H1 (cell line): Measurements from ENCODE around the gene SH2D7. TPM values are rescaled to one million over a fixed set of nuclear protein-coding genes. Genes with fewer than 3 reads are reported as not detected.

Source experiments
- CTCF ChIA-PET: fragments of 300-600 bp; sonication (Branson Sonifier 250); formaldehyde crosslinking; loops from one replicate; lab custom pipeline; 2021; ENCODE audit not compliant: partially characterized antibody; lab: Charles Lee
- POLR2A ChIA-PET: fragments of 300-600 bp; sonication (Branson Sonifier 250); formaldehyde crosslinking; loops from one replicate; lab custom pipeline; 2021; ENCODE audit warnings: inconsistent platforms; ENCODE audit not compliant: partially characterized antibody; lab: Charles Lee
- DNase-seq, 2 experiments: peaks; one replicate each; pipeline versions ENCODE4 v3.0.0 to v3.0.0-alpha.2; 2010 to 2022; ENCODE audit warnings: low spot score in 2 of 2, low read depth in 1 of 2, mixed read lengths in 1 of 2
- FAIRE-seq: peaks from 2 replicates; lab custom pipeline; 2011; peaks lifted over from hg19 to GRCh38; lab: Jason Lieb, UNC
- H2AFZ ChIP-seq: 2 replicates; pipeline ENCODE4 v1.8.1; 2012; ENCODE audit warnings: low read length, inconsistent platforms
- H2AK5ac ChIP-seq: 2 replicates; pipeline ENCODE4 v1.6.1; 2013; ENCODE audit warnings: low read depth, low read length
- H2BK120ac ChIP-seq: replicated peaks from 2 replicates; pipeline ENCODE3; 2013; ENCODE audit warnings: low read depth, low read length, inconsistent platforms
- H2BK12ac ChIP-seq: 2 replicates; pipeline ENCODE4 v1.6.1; 2013; ENCODE audit warnings: low read depth, low read length
- H2BK15ac ChIP-seq: 2 replicates; pipeline ENCODE4 v1.6.1; 2013; ENCODE audit warnings: low read length
- H2BK20ac ChIP-seq: 2 replicates; pipeline ENCODE4 v1.6.1; 2013; ENCODE audit warnings: low read length
- H2BK5ac ChIP-seq: 2 replicates; pipeline ENCODE4 v1.6.1; 2013; ENCODE audit warnings: low read depth, low read length
- H3K14ac ChIP-seq: 2 replicates; pipeline ENCODE4 v1.6.1; 2013; ENCODE audit warnings: inconsistent platforms; ENCODE audit not compliant: insufficient read length
- H3K18ac ChIP-seq: 2 replicates; pipeline ENCODE4 v1.6.1; 2013; ENCODE audit warnings: low read length; ENCODE audit errors: extremely low read depth
- H3K23ac ChIP-seq: 2 replicates; pipeline ENCODE4 v1.6.1; 2013; ENCODE audit warnings: inconsistent platforms; ENCODE audit not compliant: insufficient read length
- H3K23me2 ChIP-seq: 2 replicates; pipeline ENCODE4 v1.6.1; 2013; ENCODE audit warnings: low read depth, low read length
- H3K27ac ChIP-seq: 2 replicates; pipeline ENCODE4 v1.6.1; 2011; ENCODE audit warnings: low read depth, low read length, inconsistent platforms
- H3K27me3 ChIP-seq, 4 experiments: replicated peaks in 1 of 4; 1 replicate in 1 of 4; 2 replicates in 3 of 4; pipeline versions ENCODE4 v1.6.1 to v1.8.1; 2011 to 2013; ENCODE audit warnings: low read length in 3 of 4, mild to moderate bottlenecking in 3 of 4, inconsistent platforms in 2 of 4, mixed read lengths in 2 of 4, moderate library complexity in 1 of 4; ENCODE audit not compliant: control insufficient read depth in 3 of 4, insufficient read depth in 3 of 4; ENCODE audit errors: extremely low read depth in 1 of 4
- H3K36me3 ChIP-seq, 4 experiments: 2 replicates each; pipeline versions ENCODE4 v1.6.1 to v1.8.1; 2011 to 2013; ENCODE audit warnings: mild to moderate bottlenecking in 4 of 4, low read length in 3 of 4, moderate library complexity in 2 of 4, control low read depth in 1 of 4, inconsistent platforms in 1 of 4; ENCODE audit not compliant: insufficient read depth in 4 of 4, control insufficient read depth in 2 of 4
- H3K4ac ChIP-seq: replicated peaks from 2 replicates; pipeline ENCODE3; 2013; ENCODE audit warnings: low read length, low read depth, mixed read lengths, inconsistent platforms; ENCODE audit not compliant: insufficient read length
- H3K4me1 ChIP-seq, 4 experiments: replicated peaks in 1 of 4; 1 replicate in 1 of 4; 2 replicates in 3 of 4; pipeline versions ENCODE4 v1.6.1 to v1.8.1; 2011 to 2013; ENCODE audit warnings: low read length in 3 of 4, inconsistent platforms in 2 of 4, mixed read lengths in 1 of 4; ENCODE audit not compliant: insufficient read depth in 4 of 4, control insufficient read depth in 3 of 4
- H3K4me2 ChIP-seq, 2 experiments: 2 replicates each; pipeline versions ENCODE4 v1.6.1 to v1.8.1; 2011 to 2013; ENCODE audit warnings: low read depth in 2 of 2, low read length in 2 of 2, control low read depth in 1 of 2, inconsistent platforms in 1 of 2, mild to moderate bottlenecking in 1 of 2; ENCODE audit not compliant: insufficient read depth in 1 of 2
- H3K4me3 ChIP-seq, 4 experiments: fragments of 200-600, 300-600 bp in 1 of 4; sonication (generic), shearing (Covaris generic), sonication (Bioruptor Twin) in 1 of 4; 2 replicates each; pipeline versions ENCODE4 v1.5.1 to v1.8.1; 2011 to 2016; ENCODE audit warnings: low read length in 4 of 4, low read depth in 3 of 4, control low read depth in 2 of 4, inconsistent platforms in 2 of 4, mild to moderate bottlenecking in 2 of 4, mixed read lengths in 1 of 4, moderate library complexity in 1 of 4; ENCODE audit not compliant: insufficient read depth in 2 of 4; ENCODE audit errors: extremely low read depth in 1 of 4
- H3K56ac ChIP-seq: replicated peaks from 2 replicates; pipeline ENCODE3; 2013; ENCODE audit warnings: low read depth, mild to moderate bottlenecking, mixed read lengths, low read length, inconsistent platforms; ENCODE audit not compliant: insufficient read length
- H3K79me1 ChIP-seq: 2 replicates; pipeline ENCODE4 v1.6.1; 2013; ENCODE audit warnings: low read depth, low read length, control low read depth
- H3K79me2 ChIP-seq, 2 experiments: 2 replicates each; pipeline versions ENCODE4 v1.6.1 to v1.8.1; 2012 to 2013; ENCODE audit warnings: low read length in 2 of 2, mild to moderate bottlenecking in 2 of 2, inconsistent platforms in 1 of 2; ENCODE audit not compliant: insufficient read depth in 2 of 2, control insufficient read depth in 1 of 2
- H3K9ac ChIP-seq, 4 experiments: replicated peaks in 1 of 4; 1 replicate in 1 of 4; 2 replicates in 3 of 4; pipeline versions ENCODE4 v1.6.1 to v1.8.1; 2011 to 2013; ENCODE audit warnings: low read depth in 3 of 4, low read length in 3 of 4, control low read depth in 2 of 4, mild to moderate bottlenecking in 2 of 4, moderate library complexity in 2 of 4, inconsistent platforms in 1 of 4; ENCODE audit errors: extremely low read depth in 1 of 4
- H3K9me3 ChIP-seq, 2 experiments: 2 replicates each; pipeline versions ENCODE4 v1.6.1 to v1.8.1; 2012 to 2013; ENCODE audit warnings: mild to moderate bottlenecking in 2 of 2, moderate library complexity in 2 of 2, control low read depth in 1 of 2, inconsistent platforms in 1 of 2, low read depth in 1 of 2, low read length in 1 of 2, mixed read lengths in 1 of 2; ENCODE audit not compliant: insufficient read depth in 2 of 2
- H4K20me1 ChIP-seq, 2 experiments: replicated peaks in 1 of 2; 2 replicates each; pipeline versions ENCODE3 to v1.8.1; 2011 to 2013; ENCODE audit warnings: inconsistent platforms in 2 of 2, low read length in 2 of 2, mild to moderate bottlenecking in 1 of 2; ENCODE audit not compliant: insufficient read depth in 2 of 2, control insufficient read depth in 1 of 2
- H4K5ac ChIP-seq: 2 replicates; pipeline ENCODE4 v1.6.1; 2013; ENCODE audit warnings: low read length, low read depth, mixed read lengths, inconsistent platforms; ENCODE audit not compliant: insufficient read length
- H4K8ac ChIP-seq: 2 replicates; pipeline ENCODE4 v1.8.0; 2013; ENCODE audit warnings: mild to moderate bottlenecking, moderate library complexity, low read length, inconsistent platforms; ENCODE audit not compliant: insufficient read depth; ENCODE audit errors: extremely low read depth
- H4K91ac ChIP-seq: replicated peaks from 2 replicates; pipeline ENCODE3; 2013; ENCODE audit warnings: low read length, mixed read lengths, inconsistent platforms; ENCODE audit not compliant: insufficient read length
- CEBPB ChIP-seq: IDR thresholded peaks from 2 replicates; pipeline ENCODE4 v1.6.1; 2012; ENCODE audit warnings: low read depth, low read length
- GABPA ChIP-seq: IDR thresholded peaks from 2 replicates; pipeline ENCODE4 v1.6.1; 2011; ENCODE audit warnings: mild to moderate bottlenecking, low read length, moderate library complexity, borderline replicate concordance; ENCODE audit not compliant: insufficient read depth
- HDAC2 ChIP-seq, 2 experiments: fragments of 300-600 bp in 1 of 2; sonication (generic) in 1 of 2; IDR thresholded peaks; 2 replicates each; pipeline ENCODE4 v1.6.1; 2011 to 2012; ENCODE audit warnings: low read depth in 2 of 2, low read length in 2 of 2, mild to moderate bottlenecking in 2 of 2, moderate library complexity in 2 of 2, borderline replicate concordance in 1 of 2, inconsistent platforms in 1 of 2
- HDAC6 ChIP-seq: IDR thresholded peaks from one replicate; pipeline ENCODE4 v1.7.1; 2012; ENCODE audit warnings: low read depth, mild to moderate bottlenecking, inconsistent platforms, low read length, moderate library complexity
- KDM4A ChIP-seq: IDR thresholded peaks from one replicate; pipeline ENCODE4 v1.7.1; 2012; ENCODE audit warnings: low read depth, mild to moderate bottlenecking, moderate library complexity, low read length, inconsistent platforms; ENCODE audit not compliant: severe bottlenecking
- NANOG ChIP-seq: IDR thresholded peaks from 2 replicates; pipeline ENCODE4 v1.6.1; 2011; ENCODE audit warnings: low read length, low read depth, mild to moderate bottlenecking, inconsistent platforms; ENCODE audit not compliant: insufficient read depth, poor library complexity, severe bottlenecking
- PHF8 ChIP-seq: fragments of 200-600 bp; sonication (generic); conservative IDR thresholded peaks from 2 replicates; pipeline ENCODE4 v1.7.1; 2012; ENCODE audit warnings: low read depth, mild to moderate bottlenecking, inconsistent platforms, low read length, moderate library complexity
- POLR2AphosphoS5 ChIP-seq: IDR thresholded peaks from 2 replicates; pipeline ENCODE4 v1.6.1; 2011; ENCODE audit warnings: low read depth, low read length
- RFX5 ChIP-seq: IDR thresholded peaks from 2 replicates; pipeline ENCODE4 v1.6.1; 2011; ENCODE audit warnings: low read depth, low read length, improper control_type of control experiment, borderline replicate concordance
- TAF1 ChIP-seq: IDR thresholded peaks from 2 replicates; pipeline ENCODE4 v1.6.1; 2011; ENCODE audit warnings: mild to moderate bottlenecking, low read depth, low read length
- TEAD4 ChIP-seq: IDR thresholded peaks from 2 replicates; pipeline ENCODE4 v1.6.1; 2012; ENCODE audit warnings: low read depth, low read length, inconsistent platforms, mixed read lengths
- WGBS, 2 experiments: shearing (Covaris generic) in 1 of 2; methylation state at CpG; one replicate each; pipeline versions ENCODE4 v1.1.6 to v1.1.7; 2013 to 2015; ENCODE audit warnings: low lambda C conversion rate in 2 of 2, mixed read lengths in 2 of 2, inconsistent platforms in 1 of 2, low coverage in 1 of 2, missing lambda C conversion rate in 1 of 2; ENCODE audit not compliant: insufficient replicate concordance in 2 of 2, insufficient coverage in 1 of 2, insufficient read length in 1 of 2; ENCODE audit errors: extremely low coverage in 1 of 2, missing lambda C conversion rate in 1 of 2; 5-methylcytosine and 5-hydroxymethylcytosine counted together
- polyA plus RNA-seq, 7 experiments: library from polyadenylated mRNA; depleted of rRNA in 3 of 7; stranded (reverse) in 5 of 7; unstranded in 2 of 7; fragments of >200 nt in 5 of 7; fragments of 200-250 nt in 2 of 7; gene quantifications; 1 replicate in 5 of 7; 2 replicates in 1 of 7; 4 replicates in 1 of 7; pipeline versions ENCODE4 v1.2.1 to v1.2.3, GENCODE V29; 2011 to 2013; ENCODE audit warnings: missing spikeins in 2 of 7, mixed read lengths in 2 of 7
- total RNA-seq: library from RNA; stranded (reverse); fragmentation: NEBNext Ultra II Directional; extraction: Animal tissue kit (Norgen Biotek cat#: 25700); gene quantifications from 2 replicates; pipeline ENCODE4 v1.2.1, GENCODE V29; 2021
- TF ChIP-seq, protein P1 (sequence below), 3 experiments: IDR thresholded peaks; 1 replicate in 2 of 3; 2 replicates in 1 of 3; pipeline versions ENCODE4 v1.5.1 to v1.6.1; 2011; ENCODE audit warnings: low read length in 3 of 3, mild to moderate bottlenecking in 3 of 3, inconsistent platforms in 2 of 3, low read depth in 1 of 3, moderate library complexity in 1 of 3; ENCODE audit not compliant: insufficient read depth in 1 of 3; ENCODE audit errors: control extremely low read depth in 1 of 3

SH2D7 gene
- total and polyA plus RNA-seq, 2 of the 8 experiments (the other 6 are each of a cell fraction or from before 2014, with no cell fraction given), result not detected

DNA sequence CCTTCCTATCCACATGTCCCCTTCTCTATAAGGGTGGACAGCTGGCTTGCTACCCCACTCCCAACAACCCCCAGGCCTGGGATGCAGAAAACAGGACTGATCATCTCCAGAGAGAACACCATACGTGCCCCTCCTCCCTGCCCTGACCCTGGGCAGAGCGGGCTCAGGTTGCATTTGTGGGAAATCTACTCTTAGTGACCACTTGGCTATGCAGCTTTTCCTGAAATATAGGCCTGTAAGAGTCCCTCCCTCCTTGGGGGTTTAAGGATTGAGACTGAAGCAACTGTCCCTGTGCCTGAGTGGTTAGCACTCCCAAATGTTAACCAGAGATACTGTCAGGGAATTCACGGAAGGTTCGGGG lies 11.7 kb downstream of the SH2D7 start:
- Histone ChIP-seq H3K79me2 (no peaks in the 10 kb centered on the region), H3K27me3 (no peaks in the 10 kb centered on the region), H3K4ac (no peak overlapping the region), H3K9ac (no peak overlapping the region), H3K23me2 (no peaks in the 10 kb centered on the region), H2BK15ac (no peak overlapping the region), H4K8ac (no peak overlapping the region), H3K36me3 (peaks cover 0 to 6% (median 1%) of the 10 kb centered on the region in 4 experiments; a peak in 3 of 8 replicates), H3K56ac (no peak overlapping the region), H4K5ac (no peak overlapping the region), H4K91ac (no peak overlapping the region), H4K20me1 (no peaks in the 10 kb centered on the region), H3K4me2 (no peak overlapping the region), H2BK5ac (no peak overlapping the region), H3K4me1 (no peaks in the 10 kb centered on the region), H3K79me1 (no peaks in the 10 kb centered on the region), H3K9me3 (no peaks in the 10 kb centered on the region), H2AK5ac (no peak overlapping the region), H2BK120ac (no peak overlapping the region), H3K18ac (no peak overlapping the region), H3K27ac (no peak overlapping the region), H2BK20ac (no peak overlapping the region), H2AFZ (no peak overlapping the region), H3K14ac (no peak overlapping the region), H3K23ac (no peak overlapping the region), H2BK12ac (no peak overlapping the region), H3K4me3 (no peak overlapping the region)
- ChIA-PET CTCF (interaction anchor here (0.8 to 16.8 kb wide), 6 partner anchors 9 to 145 kb away, joined by 3 to 226 read pairs (median 3); no protein-coding TSS in a partner anchor), POLR2A (no interaction called here)
- WGBS, 2 experiments, result 97% methylated on average over 4 of the region's 4 CpGs; no CpG with 5 or more reads in 1 of the 2 experiments
- no peak for FAIRE-seq
- DNase-seq, result no peak
- TF ChIP-seq TEAD4 (no peak), GABPA (no peak), CEBPB (no peak), HDAC6 (no peak), TAF1 (no peak), POLR2AphosphoS5 (no peak), HDAC2 (IDR thresholded peaks at IDR 0.05; ENCODE audit: borderline replicate concordance in 1 of 2, low read depth in 2 of 2, low read length in 2 of 2) (no peak), NANOG (no peak), PHF8 (no peak), KDM4A (no peak), RFX5 (no peak)
- TF ChIP-seq, protein P1, sequence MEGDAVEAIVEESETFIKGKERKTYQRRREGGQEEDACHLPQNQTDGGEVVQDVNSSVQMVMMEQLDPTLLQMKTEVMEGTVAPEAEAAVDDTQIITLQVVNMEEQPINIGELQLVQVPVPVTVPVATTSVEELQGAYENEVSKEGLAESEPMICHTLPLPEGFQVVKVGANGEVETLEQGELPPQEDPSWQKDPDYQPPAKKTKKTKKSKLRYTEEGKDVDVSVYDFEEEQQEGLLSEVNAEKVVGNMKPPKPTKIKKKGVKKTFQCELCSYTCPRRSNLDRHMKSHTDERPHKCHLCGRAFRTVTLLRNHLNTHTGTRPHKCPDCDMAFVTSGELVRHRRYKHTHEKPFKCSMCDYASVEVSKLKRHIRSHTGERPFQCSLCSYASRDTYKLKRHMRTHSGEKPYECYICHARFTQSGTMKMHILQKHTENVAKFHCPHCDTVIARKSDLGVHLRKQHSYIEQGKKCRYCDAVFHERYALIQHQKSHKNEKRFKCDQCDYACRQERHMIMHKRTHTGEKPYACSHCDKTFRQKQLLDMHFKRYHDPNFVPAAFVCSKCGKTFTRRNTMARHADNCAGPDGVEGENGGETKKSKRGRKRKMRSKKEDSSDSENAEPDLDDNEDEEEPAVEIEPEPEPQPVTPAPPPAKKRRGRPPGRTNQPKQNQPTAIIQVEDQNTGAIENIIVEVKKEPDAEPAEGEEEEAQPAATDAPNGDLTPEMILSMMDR (IDR thresholded peaks at IDR 0.05; ENCODE audit: control extremely low read depth in 1 of 3, insufficient read depth in 1 of 3, low read depth in 1 of 3, low read length in 3 of 3), result no peak
